H9 (cell line): Measurements from ENCODE around the gene OS9. TPM values are rescaled to one million over a fixed set of nuclear protein-coding genes. Genes with fewer than 3 reads are reported as not detected.

Experiments used
- DNase-seq: peaks from one replicate; pipeline ENCODE4 v3.0.0-alpha.2; 2017
- H2AFZ ChIP-seq: one replicate; pipeline ENCODE4 v1.6.1; 2013; ENCODE audit warnings: mild to moderate bottlenecking, low read length, control low read depth, moderate library complexity
- H2AK5ac ChIP-seq: 2 replicates; pipeline ENCODE4 v1.6.1; 2013; ENCODE audit warnings: low read length, control low read depth, mixed read lengths; ENCODE audit not compliant: insufficient read length
- H2BK120ac ChIP-seq: one replicate; pipeline ENCODE4 v1.6.1; 2013; ENCODE audit warnings: low read depth, mild to moderate bottlenecking, low read length, control low read depth, inconsistent platforms; ENCODE audit not compliant: poor library complexity, severe bottlenecking
- H2BK12ac ChIP-seq: 2 replicates; pipeline ENCODE4 v1.6.1; 2013; ENCODE audit warnings: low read length, control low read depth, mixed read lengths, low read depth; ENCODE audit not compliant: insufficient read length
- H2BK15ac ChIP-seq: 2 replicates; pipeline ENCODE4 v1.6.1; 2013; ENCODE audit warnings: low read depth, low read length, control low read depth
- H2BK20ac ChIP-seq: one replicate; pipeline ENCODE4 v1.6.1; 2013; ENCODE audit warnings: low read depth, mild to moderate bottlenecking, low read length, control low read depth, inconsistent platforms; ENCODE audit not compliant: poor library complexity, severe bottlenecking
- H2BK5ac ChIP-seq: 2 replicates; pipeline ENCODE4 v1.6.1; 2013; ENCODE audit warnings: low read length, control low read depth, mixed read lengths; ENCODE audit not compliant: insufficient read length
- H3K14ac ChIP-seq: 2 replicates; pipeline ENCODE4 v1.6.1; 2013; ENCODE audit warnings: low read length, control low read depth; ENCODE audit not compliant: insufficient read depth
- H3K18ac ChIP-seq: 2 replicates; pipeline ENCODE4 v1.6.1; 2013; ENCODE audit warnings: low read depth, mild to moderate bottlenecking, mixed read lengths, low read length, control low read depth; ENCODE audit not compliant: insufficient read length
- H3K23ac ChIP-seq: 2 replicates; pipeline ENCODE4 v1.6.1; 2013; ENCODE audit warnings: low read length, control low read depth, mixed read lengths, low read depth; ENCODE audit not compliant: insufficient read length
- H3K23me2 ChIP-seq: 2 replicates; pipeline ENCODE4 v1.6.1; 2013; ENCODE audit warnings: low read depth, mild to moderate bottlenecking, mixed read lengths, low read length, control low read depth; ENCODE audit not compliant: insufficient read length, poor library complexity, severe bottlenecking
- H3K27ac ChIP-seq: 2 replicates; pipeline ENCODE4 v1.5.1; 2013; ENCODE audit warnings: low read length, control low read depth, mixed read lengths, low read depth; ENCODE audit not compliant: insufficient read length
- H3K27me3 ChIP-seq: 2 replicates; pipeline ENCODE4 v1.6.1; 2013; ENCODE audit warnings: low read length, control low read depth, inconsistent platforms; ENCODE audit not compliant: insufficient read depth
- H3K4ac ChIP-seq: 2 replicates; pipeline ENCODE4 v1.6.1; 2013; ENCODE audit warnings: low read depth, mild to moderate bottlenecking, control low read depth, inconsistent platforms, low read length, moderate library complexity
- H3K4me1 ChIP-seq: 2 replicates; pipeline ENCODE4 v1.6.1; 2013; ENCODE audit warnings: low read length, control low read depth, inconsistent platforms; ENCODE audit not compliant: insufficient read depth
- H3K4me2 ChIP-seq: 2 replicates; pipeline ENCODE4 v1.6.1; 2013; ENCODE audit warnings: low read length, control low read depth, mixed read lengths; ENCODE audit not compliant: insufficient read length, insufficient read depth
- H3K56ac ChIP-seq: 2 replicates; pipeline ENCODE4 v1.6.1; 2013; ENCODE audit warnings: low read depth, mild to moderate bottlenecking, mixed read lengths, low read length, control low read depth; ENCODE audit not compliant: insufficient read length
- H3K79me1 ChIP-seq: 2 replicates; pipeline ENCODE4 v1.6.1; 2013; ENCODE audit warnings: low read depth, mild to moderate bottlenecking, moderate library complexity, low read length, control low read depth, inconsistent platforms; ENCODE audit not compliant: insufficient read depth, poor library complexity, severe bottlenecking
- H3K79me2 ChIP-seq: 2 replicates; pipeline ENCODE4 v1.6.1; 2013; ENCODE audit warnings: low read length, control low read depth, inconsistent platforms; ENCODE audit not compliant: insufficient read depth
- H3K9ac ChIP-seq: 2 replicates; pipeline ENCODE4 v1.6.1; 2013; ENCODE audit warnings: low read length, control low read depth, mixed read lengths; ENCODE audit not compliant: insufficient read length; ENCODE audit errors: extremely low read depth
- H3K9me3 ChIP-seq: one replicate; pipeline ENCODE4 v1.6.1; 2013; ENCODE audit warnings: low read depth, low read length, inconsistent platforms; ENCODE audit not compliant: control insufficient read depth
- H3T11ph ChIP-seq: one replicate; pipeline ENCODE4 v1.6.1; 2013; ENCODE audit warnings: mild to moderate bottlenecking, low read length, control low read depth, inconsistent platforms
- H4K20me1 ChIP-seq: one replicate; pipeline ENCODE4 v1.6.1; 2013; ENCODE audit not compliant: control insufficient read depth, insufficient read length, insufficient read depth
- H4K5ac ChIP-seq: 2 replicates; pipeline ENCODE4 v1.6.1; 2013; ENCODE audit warnings: low read depth, mild to moderate bottlenecking, mixed read lengths, low read length, control low read depth; ENCODE audit not compliant: insufficient read length
- H4K8ac ChIP-seq: replicated peaks from 2 replicates; pipeline ENCODE4 v1.6.1; 2013; ENCODE audit warnings: low read length, control low read depth, mixed read lengths, low read depth; ENCODE audit not compliant: insufficient read length
- H4K91ac ChIP-seq: 2 replicates; pipeline ENCODE4 v1.6.1; 2013; ENCODE audit warnings: low read depth, mild to moderate bottlenecking, moderate library complexity, mixed read lengths, low read length, control low read depth; ENCODE audit not compliant: insufficient read length
- H3K27ac Mint-ChIP-seq, 3 experiments: 2 replicates in 2 of 3; 3 replicates in 1 of 3; pipeline ENCODE4 v1.8.0; 2020 to 2021; ENCODE audit warnings: mixed read lengths in 3 of 3, mild to moderate bottlenecking in 1 of 3, moderate library complexity in 1 of 3
- H3K27me3 Mint-ChIP-seq: 2 replicates; pipeline ENCODE4 v1.8.0; 2021; ENCODE audit warnings: low read depth, mild to moderate bottlenecking, moderate library complexity, mixed read lengths
- H3K36me3 Mint-ChIP-seq, 3 experiments: 2 replicates in 2 of 3; 3 replicates in 1 of 3; pipeline ENCODE4 v1.8.0; 2020 to 2021; ENCODE audit warnings: low read depth in 3 of 3, mixed read lengths in 3 of 3; ENCODE audit not compliant: insufficient read depth in 1 of 3
- H3K4me1 Mint-ChIP-seq, 2 experiments: 2 replicates each; pipeline ENCODE4 v1.8.0; 2020; ENCODE audit warnings: mixed read lengths in 2 of 2
- H3K4me3 Mint-ChIP-seq, 2 experiments: 2 replicates in 1 of 2; 3 replicates in 1 of 2; pipeline ENCODE4 v1.8.0; 2020 to 2021; ENCODE audit warnings: mild to moderate bottlenecking in 2 of 2, mixed read lengths in 2 of 2, moderate library complexity in 1 of 2
- H3K9me3 Mint-ChIP-seq, 2 experiments: 2 replicates in 1 of 2; 3 replicates in 1 of 2; pipeline ENCODE4 v1.8.0; 2020; ENCODE audit warnings: mild to moderate bottlenecking in 2 of 2, mixed read lengths in 2 of 2, moderate library complexity in 1 of 2
- WGBS: extraction: QIAGEN DNeasy Blood & Tissue Kit; methylation state at CpG from one replicate; pipeline ENCODE4 v1.1.7; 2013; ENCODE audit warnings: missing lambda C conversion rate, low lambda C conversion rate, mixed read lengths; ENCODE audit not compliant: insufficient read length; ENCODE audit errors: extremely low coverage; 5-methylcytosine and 5-hydroxymethylcytosine counted together
- total RNA-seq: library from RNA; stranded (reverse); gene quantifications from 2 replicates; pipeline ENCODE4 v1.2.1, GENCODE V29; 2021
- TF ChIP-seq, protein P1 (sequence below): fragments of 200-600 bp; sonication (generic); conservative IDR thresholded peaks from 3 replicates; pipeline ENCODE4 v1.8.0; 2021; ENCODE audit warnings: antibody characterized with exemption, mild to moderate bottlenecking

The OS9 gene
- total RNA-seq, 1 experiment from 2014 or later, result 112 TPM

DNA sequence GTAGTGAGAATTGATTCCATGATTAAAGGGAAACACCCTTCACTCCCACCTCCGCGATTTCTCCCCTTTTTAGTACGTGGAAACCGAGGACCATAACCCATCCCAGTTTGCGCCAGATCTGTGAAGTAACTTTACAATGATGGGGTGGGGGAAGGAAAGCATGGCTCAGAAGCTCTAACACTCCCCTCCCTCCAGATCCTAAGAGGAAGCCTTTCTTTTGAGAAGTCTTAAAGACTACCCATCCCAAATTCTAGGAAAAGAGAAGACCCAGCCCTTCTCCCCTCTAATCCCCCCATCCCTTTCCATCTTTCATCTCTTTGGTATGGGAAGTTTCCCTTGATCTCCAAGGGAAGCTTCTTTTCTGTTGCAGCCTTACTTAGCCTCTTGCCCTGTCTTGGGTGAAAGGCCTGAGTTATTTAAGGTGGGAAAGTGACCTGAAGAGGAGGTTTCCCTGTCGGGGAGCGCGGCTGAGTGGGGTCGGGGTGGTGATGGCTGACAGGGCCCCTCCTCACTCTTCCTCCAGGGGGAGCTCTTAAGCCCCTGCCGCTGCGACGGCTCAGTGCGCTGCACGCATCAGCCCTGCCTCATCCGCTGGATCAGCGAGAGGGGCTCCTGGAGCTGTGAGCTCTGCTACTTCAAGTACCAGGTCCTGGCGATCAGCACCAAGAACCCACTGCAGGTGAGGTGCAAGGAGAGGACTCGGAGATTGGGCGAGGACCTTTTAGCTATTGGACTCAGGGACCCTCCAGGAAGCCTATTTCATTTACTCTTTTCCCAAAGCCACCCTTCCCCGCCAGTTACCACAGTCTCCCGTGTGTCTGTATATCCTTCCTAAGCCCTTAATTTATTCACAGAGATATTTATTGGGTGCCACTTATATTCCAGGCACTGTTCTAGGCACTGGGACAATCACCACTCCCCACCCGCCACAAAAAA, 62.7 kb downstream of the OS9 start:
- no peak overlapping the region for H2BK15ac ChIP-seq
- no peak overlapping the region for H3K23ac ChIP-seq
- no peaks in the 10 kb centered on the region for H3K79me1 ChIP-seq
- DNase-seq, result peak; percentile 89
- no peak overlapping the region for H2AK5ac ChIP-seq
- no peak overlapping the region for H3K18ac ChIP-seq
- TF ChIP-seq, protein P1, sequence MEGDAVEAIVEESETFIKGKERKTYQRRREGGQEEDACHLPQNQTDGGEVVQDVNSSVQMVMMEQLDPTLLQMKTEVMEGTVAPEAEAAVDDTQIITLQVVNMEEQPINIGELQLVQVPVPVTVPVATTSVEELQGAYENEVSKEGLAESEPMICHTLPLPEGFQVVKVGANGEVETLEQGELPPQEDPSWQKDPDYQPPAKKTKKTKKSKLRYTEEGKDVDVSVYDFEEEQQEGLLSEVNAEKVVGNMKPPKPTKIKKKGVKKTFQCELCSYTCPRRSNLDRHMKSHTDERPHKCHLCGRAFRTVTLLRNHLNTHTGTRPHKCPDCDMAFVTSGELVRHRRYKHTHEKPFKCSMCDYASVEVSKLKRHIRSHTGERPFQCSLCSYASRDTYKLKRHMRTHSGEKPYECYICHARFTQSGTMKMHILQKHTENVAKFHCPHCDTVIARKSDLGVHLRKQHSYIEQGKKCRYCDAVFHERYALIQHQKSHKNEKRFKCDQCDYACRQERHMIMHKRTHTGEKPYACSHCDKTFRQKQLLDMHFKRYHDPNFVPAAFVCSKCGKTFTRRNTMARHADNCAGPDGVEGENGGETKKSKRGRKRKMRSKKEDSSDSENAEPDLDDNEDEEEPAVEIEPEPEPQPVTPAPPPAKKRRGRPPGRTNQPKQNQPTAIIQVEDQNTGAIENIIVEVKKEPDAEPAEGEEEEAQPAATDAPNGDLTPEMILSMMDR, result peak; percentile 93
- H3K56ac ChIP-seq, result no peak overlapping the region
- H3K27me3 ChIP-seq, result peaks cover 11% of the 10 kb centered on the region
- peaks cover 0 to 2% of the 10 kb centered on the region in 2 experiments; a peak in 1 of 5 replicates for H3K9me3 Mint-ChIP-seq
- H3K4me2 ChIP-seq, result peak overlapping the region; percentile 34
- no peak overlapping the region for H2AFZ ChIP-seq
- peaks cover 4 to 19% (median 6%) of the 10 kb centered on the region in 3 experiments; a peak in 6 of 7 replicates for H3K36me3 Mint-ChIP-seq
- H3K27me3 Mint-ChIP-seq, result peaks cover 38% of the 10 kb centered on the region
- H2BK120ac ChIP-seq, result no peak overlapping the region
- H3K79me2 ChIP-seq, result peaks cover 2% of the 10 kb centered on the region; the same call in 1 of the 2 replicates
- no peak overlapping the region for H4K91ac ChIP-seq
- no peak overlapping the region for H2BK12ac ChIP-seq
- H2BK5ac ChIP-seq, result no peak overlapping the region
- H3K23me2 ChIP-seq, result peaks cover 9% of the 10 kb centered on the region
- H3K4me1 Mint-ChIP-seq, result peaks cover 32 to 33% of the 10 kb centered on the region in 2 experiments
- H3K4me1 ChIP-seq, result 0 out of 2 replicates have a peak, but pooled peaks cover 2% of the 10 kb centered on the region
- no CpG with 5 or more reads among the region's 22 CpGs for WGBS
- no peak overlapping the region for H3K27ac Mint-ChIP-seq
- no peaks in the 10 kb centered on the region for H4K20me1 ChIP-seq
- H4K5ac ChIP-seq, result no peak overlapping the region
- no peak overlapping the region for H3K4ac ChIP-seq
- H3K14ac ChIP-seq, result no peak overlapping the region
- H3K9ac ChIP-seq, result no peak overlapping the region
- no peak overlapping the region for H3T11ph ChIP-seq
- H2BK20ac ChIP-seq, result no peak overlapping the region
- H4K8ac ChIP-seq, result no peak overlapping the region
- H3K27ac ChIP-seq, result no peak overlapping the region
- H3K9me3 ChIP-seq, result no peaks in the 10 kb centered on the region
- H3K4me3 Mint-ChIP-seq, result peak overlapping the region; percentile 61 to 78
